Prostate gland (tissue), 2 donors: ENCODE data around the gene SLC35G1.

Experiments
- CTCF ChIP-seq, 4 experiments: fragments of 200-600 bp in 2 of 4; fragments of 450-650 bp in 2 of 4; sonication (generic) in 2 of 4; IDR thresholded peaks; 1 replicate in 3 of 4; 2 replicates in 1 of 4; pipeline ENCODE4 v1.5.1; 2016 to 2019; ENCODE audit warnings: antibody characterized with exemption in 4 of 4, mild to moderate bottlenecking in 2 of 4, moderate library complexity in 2 of 4
- POLR2A ChIP-seq: fragments of 450-650 bp; IDR thresholded peaks from one replicate; pipeline ENCODE4 v1.6.1; 2016; ENCODE audit warnings: antibody characterized with exemption, mild to moderate bottlenecking

- TF ChIP-seq CTCF (IDR thresholded peaks at IDR 0.05) (peak in 2 of 4 experiments; percentile 26 to 28), POLR2A (no peak)
These were observed 34.6 kb upstream of the SLC35G1 start for GRCh38 chr10:93859049-93859655.
